ENCODE results near the gene SEMA3G. TPM values are rescaled to one million over a fixed set of nuclear protein-coding genes. Genes with fewer than 3 reads are reported as not detected.

The SEMA3G gene
- total RNA-seq (2014; rRNA removed; shearing (Covaris generic)), result 0.40 and 0.43 TPM in 2 replicates
- 1.2 and 1.9 TPM in 2 replicates for polyA plus RNA-seq (2015; cell fraction: cytosol; rRNA removed)
- 0.58 and 4.6 TPM in 2 replicates for polyA plus RNA-seq (2015; cell fraction: nucleus; rRNA removed)

- in situ Hi-C loops (cut with HindIII; ENCODE audit: low pct_unique_long_range_greater_than_20kb, low sequenced_read_pairs), result no loop called here
- DNase-seq (ENCODE audit: low read depth, low spot score), result peak; percentile 74
Measured at GRCh38 chr3:52444860-52445793, at the start of gene SEMA3G. Gene SEMA3G, minus strand, starts transcription at chr3:52445103. Its CDS starts 76 bp downstream, at chr3:52445027.

- in situ Hi-C loops (cut with HindIII; ENCODE audit: low pct_unique_long_range_greater_than_20kb, low sequenced_read_pairs), result no loop called here
- DNase-seq (ENCODE audit: low read depth, low spot score), result no peak
Measured at GRCh38 chr3:52494445-52494844, 49.5 kb upstream of the SEMA3G start.

- DNase-seq (ENCODE audit: low read depth, low spot score), result no peak
- in situ Hi-C loops (cut with HindIII; ENCODE audit: low pct_unique_long_range_greater_than_20kb, low sequenced_read_pairs), result no loop called here
Measured at GRCh38 chr3:52493232-52494017, 48.5 kb upstream of the SEMA3G start.

- in situ Hi-C loops (cut with HindIII; ENCODE audit: low pct_unique_long_range_greater_than_20kb, low sequenced_read_pairs), result no loop called here
- DNase-seq (ENCODE audit: low read depth, low spot score), result no peak
Measured at GRCh38 chr3:52492059-52492458, 47.2 kb upstream of the SEMA3G start.

- no peak for DNase-seq (ENCODE audit: low read depth, low spot score)
- in situ Hi-C loops (cut with HindIII; ENCODE audit: low pct_unique_long_range_greater_than_20kb, low sequenced_read_pairs), result no loop called here
Measured at GRCh38 chr3:52490939-52491526, 46.1 kb upstream of the SEMA3G start.

GRCh38 chr3:52490035-52490938 is 45.4 kb upstream of the SEMA3G start:
- no peak for DNase-seq (ENCODE audit: low read depth, low spot score)
- in situ Hi-C loops (cut with HindIII; ENCODE audit: low pct_unique_long_range_greater_than_20kb, low sequenced_read_pairs), result no loop called here

- no peak for DNase-seq (ENCODE audit: low read depth, low spot score)
Measured at GRCh38 chr3:52489453-52489852, 44.5 kb upstream of the SEMA3G start.

GRCh38 chr3:52488746-52489145 is 43.8 kb upstream of the SEMA3G start:
- in situ Hi-C loops (cut with HindIII; ENCODE audit: low pct_unique_long_range_greater_than_20kb, low sequenced_read_pairs), result no loop called here
- no peak for DNase-seq (ENCODE audit: low read depth, low spot score)

More at GRCh38 chr3:52489453-52489852, 44.5 kb upstream of the SEMA3G start:
- in situ Hi-C loops (cut with HindIII; ENCODE audit: low pct_unique_long_range_greater_than_20kb, low sequenced_read_pairs), result no loop called here

GRCh38 chr3:52487788-52488691 is 43.1 kb upstream of the SEMA3G start:
- in situ Hi-C loops (cut with HindIII; ENCODE audit: low pct_unique_long_range_greater_than_20kb, low sequenced_read_pairs), result no loop called here
- no peak for DNase-seq (ENCODE audit: low read depth, low spot score)

- in situ Hi-C loops (cut with HindIII; ENCODE audit: low pct_unique_long_range_greater_than_20kb, low sequenced_read_pairs), result no loop called here
- no peak for DNase-seq (ENCODE audit: low read depth, low spot score)
Measured at GRCh38 chr3:52487050-52487787, 42.3 kb upstream of the SEMA3G start.

- no peak for DNase-seq (ENCODE audit: low read depth, low spot score)
- in situ Hi-C loops (cut with HindIII; ENCODE audit: low pct_unique_long_range_greater_than_20kb, low sequenced_read_pairs), result no loop called here
Measured at GRCh38 chr3:52484680-52485461, 40.0 kb upstream of the SEMA3G start.

- DNase-seq (ENCODE audit: low read depth, low spot score), result no peak
- in situ Hi-C loops (cut with HindIII; ENCODE audit: low pct_unique_long_range_greater_than_20kb, low sequenced_read_pairs), result no loop called here
Measured at GRCh38 chr3:52483577-52484381, 38.9 kb upstream of the SEMA3G start.

- in situ Hi-C loops (cut with HindIII; ENCODE audit: low pct_unique_long_range_greater_than_20kb, low sequenced_read_pairs), result no loop called here
- no peak for DNase-seq (ENCODE audit: low read depth, low spot score)
Measured at GRCh38 chr3:52483081-52483480, 38.2 kb upstream of the SEMA3G start.
